ENCODE measurements around the gene GNAT1. TPM values are rescaled to one million over a fixed set of nuclear protein-coding genes. Genes with fewer than 3 reads are reported as not detected.
A peak's percentile ranks its signal among the peaks of the same experiment; 100 is the strongest.

Gene GNAT1
- total and polyA plus RNA-seq, 2 of the 13 experiments (the other 11 are each of a cell fraction or from before 2014, with no cell fraction given), result 0.15 TPM; not detected in 1

DNA sequence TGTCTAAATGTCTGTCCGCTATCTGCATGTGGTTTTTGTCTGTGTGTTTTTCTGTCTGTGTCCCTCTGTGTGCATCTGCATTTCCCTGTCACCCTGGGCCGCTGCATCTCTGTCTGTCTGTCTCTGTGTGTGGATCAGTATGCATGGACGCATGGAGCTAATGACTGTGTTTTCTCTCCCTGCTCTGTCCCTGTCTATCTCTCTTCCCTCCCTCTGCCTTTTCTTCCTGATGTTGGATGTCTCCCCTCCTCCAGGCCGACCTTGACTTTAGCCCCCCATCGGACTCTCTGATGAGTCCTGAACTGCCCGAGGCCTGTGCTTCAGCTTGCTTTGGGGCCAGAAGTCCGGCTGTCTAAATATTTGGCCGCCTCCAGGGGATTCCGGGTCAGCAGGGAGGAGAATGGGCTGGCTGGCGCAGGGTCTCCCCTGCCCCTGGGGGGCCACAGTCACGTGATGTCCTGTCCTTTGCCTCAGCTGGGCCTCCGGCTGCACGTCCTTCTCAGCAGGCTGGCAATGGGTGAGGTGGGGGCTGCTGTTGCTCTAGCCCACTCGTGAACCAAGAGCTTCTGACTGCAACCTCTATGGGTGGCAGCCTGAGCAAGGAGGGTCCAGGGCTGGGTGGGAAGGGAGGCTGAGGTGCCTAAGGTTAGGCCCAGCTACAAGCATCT lies 17.4 kb downstream of the GNAT1 start (continued):
- TF ChIP-seq, protein P1, sequence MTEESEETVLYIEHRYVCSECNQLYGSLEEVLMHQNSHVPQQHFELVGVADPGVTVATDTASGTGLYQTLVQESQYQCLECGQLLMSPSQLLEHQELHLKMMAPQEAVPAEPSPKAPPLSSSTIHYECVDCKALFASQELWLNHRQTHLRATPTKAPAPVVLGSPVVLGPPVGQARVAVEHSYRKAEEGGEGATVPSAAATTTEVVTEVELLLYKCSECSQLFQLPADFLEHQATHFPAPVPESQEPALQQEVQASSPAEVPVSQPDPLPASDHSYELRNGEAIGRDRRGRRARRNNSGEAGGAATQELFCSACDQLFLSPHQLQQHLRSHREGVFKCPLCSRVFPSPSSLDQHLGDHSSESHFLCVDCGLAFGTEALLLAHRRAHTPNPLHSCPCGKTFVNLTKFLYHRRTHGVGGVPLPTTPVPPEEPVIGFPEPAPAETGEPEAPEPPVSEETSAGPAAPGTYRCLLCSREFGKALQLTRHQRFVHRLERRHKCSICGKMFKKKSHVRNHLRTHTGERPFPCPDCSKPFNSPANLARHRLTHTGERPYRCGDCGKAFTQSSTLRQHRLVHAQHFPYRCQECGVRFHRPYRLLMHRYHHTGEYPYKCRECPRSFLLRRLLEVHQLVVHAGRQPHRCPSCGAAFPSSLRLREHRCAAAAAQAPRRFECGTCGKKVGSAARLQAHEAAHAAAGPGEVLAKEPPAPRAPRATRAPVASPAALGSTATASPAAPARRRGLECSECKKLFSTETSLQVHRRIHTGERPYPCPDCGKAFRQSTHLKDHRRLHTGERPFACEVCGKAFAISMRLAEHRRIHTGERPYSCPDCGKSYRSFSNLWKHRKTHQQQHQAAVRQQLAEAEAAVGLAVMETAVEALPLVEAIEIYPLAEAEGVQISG (CRISPR knock-in tag; IDR thresholded peaks at IDR 0.05), result peak; percentile 82
- 0 out of 2 replicates have a peak, but pooled peaks have one; percentile 36 for TF ChIP-seq ATF7-NPFF (CRISPR knock-in tag; IDR thresholded peaks at IDR 0.05; ENCODE audit: low read depth)
- no peak for TF ChIP-seq POLR2AphosphoS2 (IDR thresholded peaks at IDR 0.05; ENCODE audit: low read depth, low read length)
- TF ChIP-seq SP4 (CRISPR knock-in tag; IDR thresholded peaks at IDR 0.05), result peak; percentile 53
- TF ChIP-seq, protein P2, sequence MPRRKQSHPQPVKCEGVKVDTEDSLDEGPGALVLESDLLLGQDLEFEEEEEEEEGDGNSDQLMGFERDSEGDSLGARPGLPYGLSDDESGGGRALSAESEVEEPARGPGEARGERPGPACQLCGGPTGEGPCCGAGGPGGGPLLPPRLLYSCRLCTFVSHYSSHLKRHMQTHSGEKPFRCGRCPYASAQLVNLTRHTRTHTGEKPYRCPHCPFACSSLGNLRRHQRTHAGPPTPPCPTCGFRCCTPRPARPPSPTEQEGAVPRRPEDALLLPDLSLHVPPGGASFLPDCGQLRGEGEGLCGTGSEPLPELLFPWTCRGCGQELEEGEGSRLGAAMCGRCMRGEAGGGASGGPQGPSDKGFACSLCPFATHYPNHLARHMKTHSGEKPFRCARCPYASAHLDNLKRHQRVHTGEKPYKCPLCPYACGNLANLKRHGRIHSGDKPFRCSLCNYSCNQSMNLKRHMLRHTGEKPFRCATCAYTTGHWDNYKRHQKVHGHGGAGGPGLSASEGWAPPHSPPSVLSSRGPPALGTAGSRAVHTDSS (CRISPR knock-in tag; conservative IDR thresholded peaks at IDR 0.05), result no peak
- TF ChIP-seq, protein P3, sequence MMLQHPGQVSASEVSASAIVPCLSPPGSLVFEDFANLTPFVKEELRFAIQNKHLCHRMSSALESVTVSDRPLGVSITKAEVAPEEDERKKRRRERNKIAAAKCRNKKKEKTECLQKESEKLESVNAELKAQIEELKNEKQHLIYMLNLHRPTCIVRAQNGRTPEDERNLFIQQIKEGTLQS (CRISPR knock-in tag; IDR thresholded peaks at IDR 0.05), result no peak
- TF ChIP-seq, protein P4, sequence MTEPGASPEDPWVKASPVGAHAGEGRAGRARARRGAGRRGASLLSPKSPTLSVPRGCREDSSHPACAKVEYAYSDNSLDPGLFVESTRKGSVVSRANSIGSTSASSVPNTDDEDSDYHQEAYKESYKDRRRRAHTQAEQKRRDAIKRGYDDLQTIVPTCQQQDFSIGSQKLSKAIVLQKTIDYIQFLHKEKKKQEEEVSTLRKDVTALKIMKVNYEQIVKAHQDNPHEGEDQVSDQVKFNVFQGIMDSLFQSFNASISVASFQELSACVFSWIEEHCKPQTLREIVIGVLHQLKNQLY (CRISPR knock-in tag; IDR thresholded peaks at IDR 0.05), result peak; percentile 96
- TF ChIP-seq IRX3 (CRISPR knock-in tag; IDR thresholded peaks at IDR 0.05; ENCODE audit: borderline replicate concordance, low read depth), result peak; percentile 83; the same call in 1 of the 2 replicates
- peak; percentile 85 for TF ChIP-seq HOXD1 (CRISPR knock-in tag; IDR thresholded peaks at IDR 0.05)
- no peak for TF ChIP-seq KLF9 (CRISPR knock-in tag; IDR thresholded peaks at IDR 0.05; ENCODE audit: low read depth)
- TF ChIP-seq NCOA2 (CRISPR knock-in tag; IDR thresholded peaks at IDR 0.05), result peak; percentile 96
- no peak; the same call in 1 of the 2 replicates for TF ChIP-seq ZBTB8A (CRISPR knock-in tag; IDR thresholded peaks at IDR 0.05; ENCODE audit: borderline replicate concordance, low read depth)
- TF ChIP-seq FOXK2 (IDR thresholded peaks at IDR 0.05), result peak; percentile 69; the same call in 1 of the 2 replicates
- TF ChIP-seq BRD4 (CRISPR knock-in tag; IDR thresholded peaks at IDR 0.05), result peak; percentile 91
- no peak; the same call in 1 of the 2 replicates for TF ChIP-seq ZNF598 (CRISPR knock-in tag; IDR thresholded peaks at IDR 0.05; ENCODE audit: borderline replicate concordance)
- no peak for TF ChIP-seq ZNF891 (CRISPR knock-in tag; IDR thresholded peaks at IDR 0.05)
- TF ChIP-seq, protein P5, sequence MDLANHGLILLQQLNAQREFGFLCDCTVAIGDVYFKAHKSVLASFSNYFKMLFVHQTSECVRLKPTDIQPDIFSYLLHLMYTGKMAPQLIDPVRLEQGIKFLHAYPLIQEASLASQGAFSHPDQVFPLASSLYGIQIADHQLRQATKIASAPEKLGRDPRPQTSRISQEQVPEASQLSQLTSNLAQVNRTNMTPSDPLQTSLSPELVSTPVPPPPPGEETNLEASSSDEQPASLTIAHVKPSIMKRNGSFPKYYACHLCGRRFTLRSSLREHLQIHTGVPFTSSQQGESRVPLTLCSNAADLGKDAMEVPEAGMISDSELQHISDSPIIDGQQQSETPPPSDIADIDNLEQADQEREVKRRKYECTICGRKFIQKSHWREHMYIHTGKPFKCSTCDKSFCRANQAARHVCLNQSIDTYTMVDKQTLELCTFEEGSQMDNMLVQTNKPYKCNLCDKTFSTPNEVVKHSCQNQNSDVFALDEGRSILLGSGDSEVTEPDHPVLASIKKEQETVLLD (CRISPR knock-in tag; IDR thresholded peaks at IDR 0.05; ENCODE audit: low read depth), result no peak
- TF ChIP-seq, protein P6, sequence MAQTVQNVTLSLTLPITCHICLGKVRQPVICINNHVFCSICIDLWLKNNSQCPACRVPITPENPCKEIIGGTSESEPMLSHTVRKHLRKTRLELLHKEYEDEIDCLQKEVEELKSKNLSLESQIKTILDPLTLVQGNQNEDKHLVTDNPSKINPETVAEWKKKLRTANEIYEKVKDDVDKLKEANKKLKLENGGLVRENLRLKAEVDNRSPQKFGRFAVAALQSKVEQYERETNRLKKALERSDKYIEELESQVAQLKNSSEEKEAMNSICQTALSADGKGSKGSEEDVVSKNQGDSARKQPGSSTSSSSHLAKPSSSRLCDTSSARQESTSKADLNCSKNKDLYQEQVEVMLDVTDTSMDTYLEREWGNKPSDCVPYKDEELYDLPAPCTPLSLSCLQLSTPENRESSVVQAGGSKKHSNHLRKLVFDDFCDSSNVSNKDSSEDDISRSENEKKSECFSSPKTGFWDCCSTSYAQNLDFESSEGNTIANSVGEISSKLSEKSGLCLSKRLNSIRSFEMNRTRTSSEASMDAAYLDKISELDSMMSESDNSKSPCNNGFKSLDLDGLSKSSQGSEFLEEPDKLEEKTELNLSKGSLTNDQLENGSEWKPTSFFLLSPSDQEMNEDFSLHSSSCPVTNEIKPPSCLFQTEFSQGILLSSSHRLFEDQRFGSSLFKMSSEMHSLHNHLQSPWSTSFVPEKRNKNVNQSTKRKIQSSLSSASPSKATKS (CRISPR knock-in tag; IDR thresholded peaks at IDR 0.05), result no peak
- peak; percentile 86 for TF ChIP-seq ZBTB20 (CRISPR knock-in tag; IDR thresholded peaks at IDR 0.05; ENCODE audit: borderline replicate concordance, low read depth)
- no peak for TF ChIP-seq SUZ12 (IDR thresholded peaks at IDR 0.05; ENCODE audit: low read depth, low read length)

Measured in HepG2 (cell line).